CD4-positive, alpha-beta T cell treated with Interleukin-21 for 1 hour (primary cell): Measurements from ENCODE around the gene IDH2.
"Not testable (repeated sequence)": the region's sequence is repeated elsewhere in the genome, so short reads cannot be mapped to it uniquely, and the experiment has no call there.

Experiments used
- DNase-seq: peaks from one replicate; pipeline ENCODE4 v3.0.0-alpha.2; 2020

The IDH2 gene

DNA sequence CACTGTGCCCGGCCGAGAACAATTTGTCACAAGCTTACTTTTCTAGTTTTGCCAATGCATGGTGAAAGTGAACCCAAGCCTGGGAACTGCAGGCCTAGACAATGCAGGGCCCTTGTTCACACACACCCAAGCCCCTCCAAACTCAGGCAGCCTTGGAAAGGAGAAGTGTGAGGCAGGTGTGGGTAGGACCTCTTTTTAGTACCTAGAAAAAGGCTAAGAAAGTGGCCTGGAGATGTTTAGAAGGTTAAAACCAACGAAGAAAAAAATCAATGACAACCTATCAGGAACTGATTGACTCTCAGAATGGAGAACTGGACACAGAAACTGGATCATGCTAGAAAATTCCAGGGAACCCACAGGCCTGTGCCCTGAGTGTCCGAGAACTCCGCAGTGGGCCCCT is 18.8 kb downstream of the IDH2 start:
- DNase-seq = no peak

DNA sequence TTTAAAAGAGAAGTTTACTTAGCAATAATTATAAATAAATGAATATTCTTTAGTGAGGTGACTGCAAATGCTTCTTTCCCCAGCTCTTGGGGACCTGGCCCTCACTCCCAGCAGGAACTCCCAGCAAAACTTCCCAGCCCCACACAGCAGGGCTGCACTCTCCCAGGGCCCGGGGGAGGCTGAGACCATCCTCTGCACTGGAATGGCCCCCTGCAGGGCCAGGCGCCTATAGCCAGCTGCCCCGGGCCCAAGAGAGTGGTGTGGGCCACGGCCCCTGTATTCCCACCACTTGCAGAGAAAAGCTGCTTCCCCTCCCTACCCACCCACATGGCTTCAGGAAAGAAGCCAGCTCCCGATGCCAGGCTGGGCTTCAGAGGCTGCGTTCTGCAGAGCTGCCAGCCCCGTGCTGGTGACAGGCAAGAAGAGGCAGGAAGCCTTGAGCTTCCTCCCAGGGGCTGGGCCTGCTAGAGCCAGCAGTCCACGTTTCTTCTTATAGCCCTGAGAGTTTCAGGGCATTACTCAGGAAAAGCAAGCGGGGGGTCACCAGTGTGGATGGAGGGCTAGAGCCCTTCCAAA is 20.0 kb downstream of the IDH2 start:
- DNase-seq = no peak

DNA sequence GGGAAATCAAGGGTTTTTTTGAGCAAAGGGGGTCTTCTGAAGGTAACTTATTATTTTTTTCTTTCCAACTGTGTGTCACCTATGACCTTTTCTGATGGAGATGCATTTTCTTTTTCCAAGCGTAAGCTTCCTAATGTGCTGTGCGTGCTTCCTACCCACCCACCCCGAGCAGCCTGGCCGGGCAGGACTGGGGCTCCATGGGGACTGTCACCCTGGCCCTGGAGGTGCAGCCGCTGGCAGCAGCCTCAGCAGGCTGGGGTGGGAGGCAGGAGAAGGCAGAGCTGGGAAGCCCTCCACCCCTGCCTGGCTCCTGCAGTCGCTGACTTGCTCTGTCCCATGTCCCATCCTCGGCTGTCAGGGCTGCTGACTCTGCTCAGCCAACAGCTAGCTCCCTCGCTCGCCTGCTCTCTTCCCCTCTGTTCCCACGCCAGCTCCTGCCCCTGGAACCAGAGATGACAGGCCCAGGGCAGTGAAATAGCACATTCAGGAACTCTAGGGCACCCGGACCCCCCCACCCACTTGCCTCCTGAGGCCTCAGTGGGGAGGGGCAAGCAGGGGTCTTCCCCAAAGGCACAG is 21.4 kb downstream of the IDH2 start:
- no peak for DNase-seq

DNA sequence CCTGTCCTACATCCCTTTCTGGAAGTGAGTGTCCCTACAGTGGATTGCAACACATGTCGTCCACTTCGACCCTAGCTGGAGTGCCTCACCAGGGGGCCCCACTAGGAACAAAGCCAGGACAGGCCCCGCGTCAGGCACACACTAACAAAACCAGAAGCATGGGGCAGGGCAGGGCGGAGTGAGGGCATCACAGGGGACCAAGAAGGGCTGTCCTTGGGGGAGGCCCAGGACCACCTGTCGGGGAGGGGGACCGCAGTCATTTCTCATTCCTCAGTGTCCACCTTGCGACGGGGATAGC is 21.9 kb downstream of the IDH2 start:
- no peak for DNase-seq

DNA sequence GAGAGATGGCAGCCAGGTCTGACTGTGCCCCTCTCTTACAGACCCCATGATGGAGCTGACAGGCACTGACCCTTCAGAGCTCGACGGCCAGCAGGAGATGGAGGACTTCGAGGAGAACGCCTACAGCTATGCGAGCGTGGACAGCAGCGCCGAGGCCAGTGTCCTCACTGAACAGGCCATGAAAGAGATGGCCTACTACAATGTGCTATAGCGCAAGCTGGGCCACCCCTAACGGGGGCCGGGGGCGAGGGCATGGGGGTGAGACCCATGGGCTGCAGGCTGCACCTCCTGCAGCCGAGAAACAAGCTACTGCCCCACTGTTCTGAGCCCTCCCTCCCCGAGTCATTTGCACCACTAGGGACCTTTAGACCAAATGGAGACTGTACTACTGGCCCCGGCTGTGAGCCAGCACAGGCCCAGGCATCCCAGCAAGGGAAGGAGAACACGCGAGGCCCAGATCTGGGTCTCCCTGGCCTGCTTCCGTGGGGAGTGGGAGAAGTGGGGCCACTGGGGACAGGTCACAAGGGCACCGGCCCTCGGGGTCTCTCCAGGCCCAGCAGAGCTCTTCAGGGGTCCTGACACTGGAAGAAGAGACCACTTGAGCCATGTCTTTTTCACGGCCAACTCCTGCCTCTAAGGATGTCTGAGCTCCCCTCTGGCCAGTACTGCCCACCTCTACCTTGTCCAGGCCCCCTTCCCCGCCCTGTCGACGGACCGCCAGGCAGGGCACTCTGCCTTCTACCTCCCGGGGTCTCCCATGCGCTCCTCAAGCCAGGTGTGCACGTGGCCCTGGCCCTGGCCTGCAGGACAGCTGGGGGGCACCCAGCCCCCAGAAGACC is 22.4 kb downstream of the IDH2 start:
- DNase-seq = no peak

DNA sequence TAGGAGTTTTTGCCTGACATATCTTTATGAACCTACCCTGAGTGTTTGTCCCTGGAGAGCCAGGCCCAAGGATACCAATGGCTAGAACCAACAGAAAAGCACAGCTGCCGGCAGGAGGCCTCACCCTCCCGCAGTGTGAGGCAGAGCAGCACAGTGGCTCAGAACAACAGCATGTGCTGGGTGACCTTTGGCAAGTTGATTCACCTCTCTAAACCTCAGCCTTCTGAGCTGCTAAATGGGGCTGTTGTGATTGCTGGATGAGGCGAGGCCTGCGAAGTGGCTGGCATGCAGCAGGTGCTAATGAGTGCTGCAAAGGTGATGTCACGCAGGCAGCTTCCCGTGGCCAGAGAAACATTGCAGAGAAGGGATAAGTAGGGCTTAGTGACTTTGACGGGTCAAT is 23.3 kb downstream of the IDH2 start:
- DNase-seq = no peak

DNA sequence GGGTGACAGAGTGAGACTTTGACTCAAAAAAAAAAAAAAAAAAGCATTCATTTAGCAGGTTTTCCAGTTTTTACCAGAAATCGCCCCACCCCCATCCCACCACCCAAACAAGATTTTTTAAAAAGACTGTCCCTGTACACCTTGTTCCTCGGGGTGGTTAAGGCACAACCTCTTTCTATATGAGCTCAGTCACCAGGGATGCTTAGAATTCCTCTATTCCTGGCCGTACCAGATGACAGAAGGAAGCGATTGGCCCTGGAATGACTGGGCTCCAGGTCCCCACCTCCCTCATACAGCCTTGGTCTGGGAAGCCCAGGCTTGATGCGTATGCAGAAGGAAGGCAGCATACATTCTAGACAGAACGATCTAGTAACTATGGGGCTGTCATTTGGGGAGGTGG is 25.6 kb downstream of the IDH2 start:
- DNase-seq = no peak

DNA sequence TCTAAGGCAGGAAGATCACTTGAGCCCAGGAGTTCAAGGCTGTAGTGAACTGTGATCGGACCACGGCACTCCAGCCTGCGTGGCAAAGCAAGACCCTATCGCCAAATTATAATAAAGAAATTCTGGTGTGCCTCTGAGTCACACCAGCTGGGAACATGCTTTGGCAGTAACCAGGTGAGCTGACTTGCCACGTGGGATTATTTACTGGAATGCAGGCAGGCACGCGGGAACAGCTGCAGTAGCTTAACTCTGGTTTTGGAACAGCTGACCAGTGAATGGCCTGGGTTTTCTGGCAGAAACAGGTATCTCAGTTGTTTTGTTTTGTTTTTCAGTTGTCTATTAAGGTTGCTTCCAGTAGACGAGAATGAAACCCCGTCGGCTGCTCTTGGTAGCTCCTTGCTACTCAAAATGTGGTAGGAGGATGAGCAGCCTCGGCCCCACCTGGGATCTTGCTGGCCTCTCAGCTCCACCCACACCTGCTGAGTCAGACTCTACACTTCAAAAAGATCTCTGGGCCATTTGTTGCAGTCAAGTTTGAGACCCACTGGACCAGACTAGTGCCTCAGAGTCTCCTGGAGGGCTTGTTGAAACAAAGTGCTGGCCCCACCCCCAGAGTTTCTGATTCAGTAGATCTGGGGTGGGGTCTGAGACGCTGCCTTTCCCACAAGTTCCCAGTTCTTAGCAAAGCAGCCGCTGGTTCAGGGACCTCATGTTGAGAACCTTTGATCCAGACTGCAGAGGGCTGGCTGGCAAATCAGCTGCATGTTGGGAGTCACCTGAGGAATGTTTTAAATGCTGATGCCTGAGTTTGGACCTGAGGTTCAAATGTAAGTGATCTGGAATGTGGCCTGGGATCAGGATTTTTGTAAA is 26.6 kb downstream of the IDH2 start:
- DNase-seq = no peak

DNA sequence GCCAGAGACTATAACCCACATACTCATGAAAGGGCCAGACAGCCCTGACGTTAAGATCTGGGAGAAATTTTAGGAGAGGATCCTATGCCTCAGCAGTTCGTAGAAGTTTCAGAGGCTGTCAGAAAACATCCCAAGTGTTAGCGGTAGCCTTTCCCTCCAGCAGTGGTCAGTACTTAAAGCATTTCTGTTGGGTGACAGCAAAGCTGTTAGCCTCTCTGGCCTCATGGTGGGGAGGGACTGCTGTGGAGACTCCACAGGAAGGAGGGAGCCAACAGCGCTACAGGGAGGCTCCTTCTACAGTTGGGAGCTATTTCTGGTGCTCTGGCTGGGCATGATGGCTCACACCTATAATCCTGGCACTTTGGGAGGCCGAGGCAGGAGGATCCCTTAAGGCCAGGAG is 27.4 kb downstream of the IDH2 start:
- DNase-seq = no peak

DNA sequence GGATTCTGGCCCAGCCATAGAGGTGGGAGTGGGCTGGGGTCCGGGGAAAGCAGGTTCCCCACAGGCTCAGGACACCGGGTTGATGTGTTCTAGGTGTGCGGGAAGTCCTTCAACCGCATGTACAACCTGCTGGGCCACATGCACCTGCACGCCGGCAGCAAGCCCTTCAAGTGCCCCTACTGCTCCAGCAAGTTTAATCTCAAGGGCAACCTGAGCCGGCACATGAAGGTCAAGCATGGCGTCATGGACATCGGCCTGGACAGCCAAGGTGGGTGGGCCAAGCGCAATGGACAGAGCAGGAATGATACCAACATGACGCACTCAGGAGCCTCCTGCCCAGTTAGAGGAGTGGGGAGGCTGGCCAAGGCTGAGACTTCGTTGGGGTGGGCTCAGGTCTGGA is 28.2 kb downstream of the IDH2 start:
- DNase-seq = no peak

DNA sequence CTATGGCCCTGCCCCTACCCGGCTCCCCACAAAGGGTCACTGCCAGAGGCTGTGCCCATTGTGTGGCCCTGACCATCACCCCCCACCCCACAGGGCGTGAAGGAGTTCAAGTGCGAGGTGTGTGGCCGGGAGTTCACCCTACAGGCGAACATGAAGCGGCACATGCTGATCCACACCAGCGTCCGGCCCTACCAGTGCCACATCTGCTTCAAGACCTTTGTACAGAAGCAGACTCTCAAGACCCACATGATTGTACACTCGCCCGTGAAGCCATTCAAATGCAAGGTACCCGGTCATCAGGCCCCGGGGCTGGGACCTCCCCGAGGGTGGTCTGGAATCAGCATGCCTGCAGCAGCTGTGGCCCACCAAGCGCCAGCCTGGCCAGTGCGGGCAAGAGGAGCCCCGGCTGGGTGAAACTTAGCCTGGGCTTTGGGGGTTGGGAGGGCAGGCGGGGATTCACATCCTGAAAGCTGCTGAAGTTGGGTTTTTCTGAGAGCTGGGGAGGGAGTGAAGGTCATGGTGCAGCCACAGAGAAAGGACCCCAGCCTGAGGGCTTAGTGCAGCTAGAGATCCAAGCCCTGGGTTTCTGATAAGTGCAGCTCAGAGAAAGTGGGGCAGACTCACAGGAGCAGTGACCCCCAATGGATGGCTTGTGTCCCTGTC is 29.2 kb downstream of the IDH2 start:
- DNase-seq = no peak

DNA sequence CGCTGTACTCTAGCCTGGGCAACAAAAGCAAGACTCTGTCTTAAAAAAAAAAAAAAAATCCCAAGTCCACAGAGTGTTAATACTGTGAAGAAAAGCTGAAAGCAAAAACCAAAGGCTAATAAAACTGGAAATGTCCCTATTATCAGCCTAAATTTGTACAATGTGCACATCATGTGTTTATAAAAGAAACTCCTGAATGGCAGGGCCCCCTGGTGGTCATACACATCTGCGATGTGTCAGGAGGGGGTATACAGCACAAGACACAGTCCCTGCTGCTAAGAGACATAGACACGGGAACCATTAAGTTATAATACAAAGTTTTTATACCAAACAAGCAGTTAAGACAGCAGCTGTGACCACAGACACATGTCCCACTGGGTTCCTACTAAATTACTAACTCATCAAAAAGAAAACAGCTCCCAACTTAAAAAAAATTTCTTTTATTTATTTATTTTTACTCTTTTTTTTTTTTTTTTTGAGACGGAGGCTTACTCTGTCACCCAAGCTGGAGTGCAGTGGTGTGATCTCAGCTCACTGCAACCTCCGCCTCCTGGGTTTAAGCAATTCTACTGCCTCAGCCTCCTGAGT is 31.0 kb downstream of the IDH2 start:
- DNase-seq = peak; percentile 83

DNA sequence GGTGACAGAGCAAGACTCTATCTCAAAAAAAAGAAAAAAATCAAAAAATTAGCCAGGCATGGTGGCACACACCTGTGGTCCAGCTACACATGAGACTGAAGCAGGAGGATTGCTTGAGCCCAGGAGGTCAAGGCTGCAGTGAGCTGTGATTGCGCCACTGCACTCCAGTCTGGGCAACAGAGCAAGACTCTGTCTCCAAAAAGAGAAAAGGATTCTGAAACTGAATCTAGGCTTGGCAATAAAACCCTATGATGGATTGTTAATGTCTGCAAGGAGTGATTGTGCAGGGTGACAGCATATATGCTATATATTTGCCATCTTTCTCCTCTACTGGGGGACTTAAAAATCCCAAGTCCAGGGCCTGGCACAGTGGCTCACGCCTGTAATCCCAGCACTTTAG is 31.6 kb downstream of the IDH2 start:
- DNase-seq = not testable (repeated sequence)

DNA sequence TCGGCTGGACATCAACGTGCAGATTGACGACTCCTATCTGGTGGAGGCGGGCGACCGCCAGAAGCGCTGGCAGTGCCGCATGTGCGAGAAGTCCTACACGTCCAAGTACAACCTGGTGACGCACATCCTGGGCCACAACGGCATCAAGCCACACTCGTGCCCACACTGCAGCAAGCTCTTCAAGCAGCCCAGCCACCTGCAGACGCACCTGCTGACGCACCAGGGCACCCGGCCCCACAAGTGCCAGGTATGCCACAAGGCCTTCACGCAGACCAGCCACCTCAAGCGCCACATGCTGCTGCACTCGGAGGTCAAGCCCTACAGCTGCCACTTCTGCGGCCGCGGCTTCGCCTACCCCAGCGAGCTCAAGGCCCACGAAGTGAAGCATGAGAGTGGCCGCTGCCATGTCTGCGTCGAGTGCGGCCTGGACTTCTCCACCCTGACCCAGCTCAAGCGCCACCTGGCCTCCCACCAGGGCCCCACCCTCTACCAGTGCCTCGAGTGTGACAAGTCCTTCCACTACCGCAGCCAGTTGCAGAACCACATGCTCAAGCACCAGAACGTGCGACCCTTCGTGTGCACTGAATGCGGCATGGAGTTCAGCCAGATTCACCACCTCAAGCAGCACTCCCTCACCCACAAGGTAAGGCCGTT is 34.2 kb downstream of the IDH2 start:
- no peak for DNase-seq

DNA sequence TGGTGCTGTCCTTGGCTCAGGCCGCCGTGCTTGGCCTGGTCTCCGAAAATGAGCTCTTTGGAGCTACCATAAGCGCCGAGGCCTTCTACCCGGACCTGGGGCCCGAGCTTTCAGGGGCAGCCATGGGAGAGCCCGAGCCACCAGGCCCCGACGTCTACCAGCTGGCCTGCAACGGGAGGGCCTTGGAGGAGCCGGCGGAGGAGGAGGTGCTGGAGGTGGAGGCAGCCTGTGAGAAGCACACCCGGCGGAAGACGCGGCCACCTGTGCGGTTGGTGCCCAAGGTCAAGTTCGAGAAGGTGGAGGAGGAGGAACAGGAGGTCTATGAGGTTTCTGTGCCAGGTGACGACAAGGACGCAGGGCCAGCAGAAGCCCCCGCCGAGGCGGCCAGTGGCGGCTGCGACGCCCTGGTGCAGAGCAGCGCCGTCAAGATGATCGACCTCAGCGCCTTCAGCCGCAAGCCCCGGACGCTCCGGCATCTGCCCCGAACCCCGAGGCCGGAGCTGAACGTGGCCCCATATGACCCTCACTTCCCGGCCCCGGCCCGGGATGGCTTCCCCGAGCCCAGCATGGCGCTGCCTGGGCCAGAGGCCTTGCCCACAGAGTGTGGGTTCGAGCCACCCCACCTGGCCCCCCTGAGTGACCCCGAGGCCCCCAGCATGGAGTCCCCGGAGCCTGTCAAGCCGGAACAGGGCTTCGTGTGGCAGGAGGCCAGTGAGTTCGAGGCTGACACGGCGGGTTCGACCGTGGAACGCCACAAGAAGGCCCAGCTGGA is 34.9 kb downstream of the IDH2 start:
- DNase-seq = no peak

DNA sequence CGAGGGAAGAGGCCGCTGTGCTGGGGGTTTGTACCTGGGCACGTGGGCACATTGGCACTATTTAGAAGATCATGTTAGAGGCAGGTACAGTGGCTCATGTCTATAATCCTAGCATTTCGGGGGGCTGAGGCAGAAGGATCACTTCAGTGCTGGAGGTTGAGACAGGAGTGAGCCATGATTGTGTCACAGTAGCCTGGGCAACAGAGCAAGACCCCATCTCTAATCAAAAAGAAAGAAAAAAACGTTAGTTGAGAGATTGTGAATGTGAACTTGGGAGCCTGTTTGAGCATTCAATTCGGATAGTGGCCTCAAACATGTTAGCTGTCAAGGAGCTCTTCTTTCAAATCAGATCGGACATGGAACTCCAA is 36.6 kb downstream of the IDH2 start:
- DNase-seq = no peak

DNA sequence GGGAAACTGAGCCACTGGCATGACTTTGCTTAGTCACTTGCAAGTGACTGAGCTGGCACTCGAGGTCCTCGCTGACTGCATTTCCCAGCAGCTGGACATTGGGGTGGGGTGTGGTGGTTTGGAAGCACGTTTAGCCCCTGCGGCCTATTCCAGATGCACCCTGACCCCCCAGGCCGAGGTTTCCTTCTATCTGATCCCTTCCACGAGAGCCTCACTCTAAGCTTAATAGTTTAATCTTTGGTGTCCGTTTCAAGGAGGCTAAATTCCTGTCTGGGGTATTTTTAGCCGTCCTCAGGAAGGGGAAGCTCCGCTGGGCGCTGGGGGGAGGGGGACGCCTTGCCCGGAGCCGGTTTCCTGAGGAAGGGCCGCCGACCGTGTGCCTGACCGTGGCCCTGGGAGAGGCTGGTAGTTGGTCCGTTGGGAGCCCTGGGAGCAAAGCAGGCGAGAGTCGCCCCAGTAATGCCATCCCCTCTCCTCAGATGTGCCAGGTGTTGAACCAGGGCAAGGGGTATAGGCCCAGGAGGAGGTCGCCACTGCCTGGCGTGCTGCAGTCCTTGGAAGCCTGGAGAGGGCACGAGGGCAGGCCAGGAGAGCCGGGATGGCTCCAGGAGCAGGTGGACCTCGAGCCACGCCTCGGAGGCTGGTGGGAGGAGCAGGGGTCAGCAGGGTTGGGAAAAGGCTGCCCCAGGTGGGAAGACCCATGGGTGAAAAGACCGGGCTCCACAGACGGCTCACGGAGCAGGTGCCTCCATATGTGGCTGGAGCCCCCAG is 37.2 kb downstream of the IDH2 start:
- no peak for DNase-seq

DNA sequence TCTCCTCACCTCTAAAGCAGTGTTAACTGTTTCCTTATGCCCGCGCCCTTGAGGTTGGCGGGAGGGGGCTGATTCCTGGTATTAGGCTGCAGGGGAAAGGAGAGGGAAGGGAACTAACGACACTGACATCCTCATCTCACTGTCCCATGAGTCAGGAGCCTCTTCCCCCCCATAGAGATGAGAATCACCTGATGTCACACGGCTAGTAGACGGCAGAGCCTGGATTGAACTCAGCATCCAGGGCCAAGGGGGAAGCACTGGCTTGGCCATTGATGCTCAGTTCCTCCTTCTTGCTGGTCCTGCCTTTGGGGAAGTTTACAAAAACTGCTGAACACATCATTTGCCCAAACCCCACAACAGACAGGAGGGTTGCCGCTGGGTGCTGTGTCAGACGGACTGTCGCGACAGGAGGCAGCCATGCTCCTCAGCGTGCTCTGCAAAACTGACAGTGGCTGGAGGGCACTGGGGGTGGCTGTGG is 38.5 kb downstream of the IDH2 start:
- peak; percentile 31 for DNase-seq

DNA sequence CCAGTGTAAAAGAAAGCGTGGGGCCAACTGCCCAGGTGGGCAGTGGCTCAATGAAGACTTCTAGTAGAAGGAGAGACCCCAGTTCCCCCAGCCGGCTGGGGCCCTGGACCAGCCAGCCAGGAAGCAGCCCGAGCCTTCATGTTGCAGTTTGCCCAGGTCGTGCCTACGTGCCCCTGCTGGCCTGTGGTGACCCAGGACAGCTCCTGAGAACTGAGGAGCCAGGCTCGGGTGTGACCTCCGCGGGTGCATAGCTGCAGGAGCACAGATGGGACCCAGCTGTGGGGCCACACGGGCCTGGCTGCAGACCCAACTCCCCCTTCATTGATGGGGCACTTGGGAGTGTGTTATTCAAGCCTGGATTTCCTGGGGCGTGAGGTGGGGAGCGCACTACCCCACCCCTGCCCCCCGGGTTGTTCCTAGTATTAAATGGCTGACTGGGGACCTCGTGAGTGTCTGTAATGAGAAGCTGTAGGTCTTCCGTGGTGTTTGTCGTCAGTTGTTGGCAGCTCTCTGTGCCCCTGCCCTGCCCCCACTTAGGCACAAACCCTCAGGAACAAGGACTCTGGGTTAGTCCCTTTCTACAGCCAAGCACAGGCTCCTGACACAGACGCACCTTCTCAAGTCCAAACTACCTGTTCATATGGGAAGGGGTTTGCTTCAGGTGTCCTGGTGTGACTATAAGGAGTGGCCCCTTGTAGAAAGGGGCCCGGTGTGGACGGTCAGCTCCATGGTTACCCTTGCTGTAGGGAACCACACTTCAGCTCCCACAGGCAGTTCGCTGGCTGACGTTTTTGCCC is 39.1 kb downstream of the IDH2 start:
- DNase-seq = no peak
